Cardiac septum (tissue), 1 donor: Measurements from ENCODE around the gene APOL4. TPM values are rescaled to one million over a fixed set of nuclear protein-coding genes. Genes with fewer than 3 reads are reported as not detected.
"Not testable (repeated sequence)": the region's sequence is repeated elsewhere in the genome, so short reads cannot be mapped to it uniquely, and the experiment has no call there.

Experiments
- DNase-seq: peaks from one replicate; pipeline ENCODE4 v3.0.0-alpha.2; 2020; ENCODE audit warnings: low spot score
- intact Hi-C: fragments of 100-400 bp; cut with DNase I; formaldehyde crosslinking; loops from one replicate; pipeline ENCODE4 v1.14.0; 2022
- total RNA-seq: library from RNA; stranded (reverse); fragmentation: NEBNext Ultra II Directional; extraction: Animal tissue kit (Norgen Biotek cat#: 25700); gene quantifications from one replicate; pipeline ENCODE4 v1.2.1, GENCODE V29; 2021
- donor health status: DM: no; HTN: no; CAD: no.

APOL4 gene
- total RNA-seq, 1 donor from 2014 or later, result 6.1 TPM

DNA sequence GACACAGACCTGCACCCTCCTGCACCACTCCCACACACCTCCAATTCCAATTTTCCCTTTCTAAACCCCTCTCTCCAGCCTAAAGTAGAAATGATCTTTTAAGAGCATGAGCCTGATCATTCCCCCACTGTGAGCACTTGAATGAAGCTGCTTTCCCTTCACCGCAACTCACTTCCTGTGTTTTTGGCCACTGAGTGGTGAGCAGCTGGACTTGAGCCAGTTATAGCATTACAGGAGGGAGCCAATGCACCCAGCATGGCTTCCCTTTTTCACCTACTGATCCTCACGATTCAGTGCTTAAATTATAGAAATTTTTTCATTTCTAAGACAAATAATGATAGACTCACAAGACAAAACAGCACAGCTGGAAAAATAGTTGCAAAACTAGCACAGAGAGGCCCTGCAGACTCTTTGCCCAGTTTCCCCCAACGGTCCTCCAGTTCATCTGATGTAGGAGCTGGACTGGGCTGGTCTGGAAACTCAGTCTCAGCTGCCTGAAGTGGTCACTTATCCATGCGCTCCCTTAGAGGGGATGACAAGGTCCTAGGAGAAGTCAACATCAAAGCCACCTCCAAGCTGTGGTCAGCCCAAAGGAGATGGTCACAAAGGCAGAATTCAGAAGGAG is 9.7 kb upstream of the APOL4 start:
- intact Hi-C loops, result no loop called here
- no peak for DNase-seq

DNA sequence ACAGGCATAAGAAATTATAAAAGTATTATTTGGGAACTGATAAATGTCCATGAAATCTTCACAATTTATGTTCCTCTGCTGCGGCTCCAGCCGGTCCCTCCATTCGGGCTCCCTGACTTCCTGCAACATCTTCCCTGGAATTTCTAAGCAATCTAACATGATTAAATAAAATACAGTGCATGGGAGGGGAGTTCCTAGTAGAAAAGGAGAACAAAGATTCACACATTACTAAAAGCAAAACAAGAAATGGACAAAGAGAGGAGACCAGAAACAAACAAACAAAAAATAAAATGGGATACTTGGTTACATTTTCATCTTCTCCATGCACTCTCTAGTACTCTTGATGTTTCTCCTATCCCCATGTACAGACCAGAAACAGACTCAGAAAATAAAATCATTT is 8.6 kb upstream of the APOL4 start:
- no peak for DNase-seq
- intact Hi-C loops, result no loop called here

DNA sequence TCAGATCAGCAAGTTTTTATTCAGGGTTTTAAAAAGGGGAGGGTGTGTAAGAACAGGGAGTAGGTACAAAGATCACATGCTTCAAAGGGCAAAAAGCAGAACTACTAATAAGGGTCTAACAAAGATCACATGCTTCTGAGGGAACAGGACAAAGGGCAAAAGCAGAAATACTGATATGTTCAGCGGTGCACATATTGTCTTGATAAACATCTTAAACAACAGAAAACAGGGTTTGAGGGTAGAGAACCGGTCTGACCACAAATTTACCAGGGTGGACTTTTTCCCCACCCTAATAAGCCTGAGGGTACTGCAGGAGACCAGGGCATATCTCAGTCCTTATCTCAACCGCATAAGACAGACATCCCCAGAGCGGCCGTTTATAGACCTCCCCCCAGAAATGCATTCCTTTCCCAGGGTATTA is 7.9 kb upstream of the APOL4 start:
- DNase-seq, intact Hi-C loops: not testable (repeated sequence)

DNA sequence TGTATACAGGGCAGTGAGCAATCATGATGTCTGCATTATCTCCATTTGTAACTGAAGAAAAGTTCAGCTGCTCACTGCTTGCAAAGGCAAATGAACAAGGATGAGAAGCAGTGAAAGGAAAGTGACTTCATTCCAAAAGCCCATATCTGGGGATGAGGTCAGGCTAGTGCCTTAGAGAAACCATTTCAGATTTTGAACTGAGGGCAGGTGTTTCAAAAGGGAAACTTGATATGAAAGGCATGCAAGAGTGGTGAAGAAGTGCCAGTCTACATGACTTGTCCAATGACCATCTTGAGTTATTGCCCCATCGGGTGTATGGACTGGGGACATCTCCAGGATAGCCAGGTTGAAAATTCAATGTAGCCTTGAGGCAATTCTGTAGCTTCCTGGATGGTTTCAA is 7.3 kb upstream of the APOL4 start:
- intact Hi-C loops, result no loop called here
- DNase-seq, result no peak

DNA sequence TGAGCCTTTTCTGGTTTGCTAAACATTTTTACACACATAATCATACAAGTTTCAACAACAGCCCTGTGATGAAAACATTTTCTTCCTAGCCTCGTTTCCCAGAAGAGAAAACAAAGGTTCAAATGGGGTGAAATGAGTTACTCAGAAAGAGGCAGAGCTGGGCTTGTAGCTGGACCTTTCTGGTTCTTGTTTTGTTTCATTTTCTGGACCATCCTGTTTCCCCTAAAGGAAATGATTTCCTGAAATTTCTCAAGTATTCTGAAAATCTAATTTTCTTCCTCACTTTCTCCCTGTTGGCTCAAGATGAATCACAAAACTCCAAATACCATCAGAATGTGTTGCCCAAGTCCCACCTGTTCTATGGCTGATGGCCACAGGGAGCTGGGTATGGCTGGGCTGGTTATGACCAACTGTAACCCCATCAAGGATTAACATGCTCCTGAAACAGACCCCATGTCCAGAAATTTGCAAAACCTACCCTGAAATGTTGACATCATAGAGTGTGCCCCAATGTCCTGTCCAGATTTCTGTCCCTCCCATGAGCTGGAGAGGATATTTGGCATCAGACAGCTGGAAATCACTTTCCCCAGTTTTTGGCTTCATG is 6.7 kb upstream of the APOL4 start:
- DNase-seq, result no peak
- intact Hi-C loops, result no loop called here

DNA sequence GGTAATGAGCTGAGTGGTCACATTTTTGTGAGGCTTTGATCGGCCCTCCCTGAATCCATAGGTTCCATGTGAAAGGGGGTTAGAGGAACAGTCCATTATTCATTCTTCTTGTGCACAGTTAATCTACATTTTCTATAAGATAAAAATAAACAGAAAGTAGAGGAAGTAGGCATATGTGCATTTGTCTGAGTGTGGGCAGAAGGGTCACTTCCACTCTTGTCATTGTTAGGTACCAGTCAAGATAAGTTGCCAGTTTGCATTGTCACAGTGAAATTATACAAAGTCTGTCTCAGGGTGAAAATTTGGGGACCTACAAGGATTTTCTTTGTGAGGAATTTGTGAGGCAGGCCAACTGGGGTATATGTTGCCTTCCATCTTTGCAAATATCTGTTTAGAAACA is 4.6 kb upstream of the APOL4 start:
- intact Hi-C loops, result no loop called here
- DNase-seq, result no peak

DNA sequence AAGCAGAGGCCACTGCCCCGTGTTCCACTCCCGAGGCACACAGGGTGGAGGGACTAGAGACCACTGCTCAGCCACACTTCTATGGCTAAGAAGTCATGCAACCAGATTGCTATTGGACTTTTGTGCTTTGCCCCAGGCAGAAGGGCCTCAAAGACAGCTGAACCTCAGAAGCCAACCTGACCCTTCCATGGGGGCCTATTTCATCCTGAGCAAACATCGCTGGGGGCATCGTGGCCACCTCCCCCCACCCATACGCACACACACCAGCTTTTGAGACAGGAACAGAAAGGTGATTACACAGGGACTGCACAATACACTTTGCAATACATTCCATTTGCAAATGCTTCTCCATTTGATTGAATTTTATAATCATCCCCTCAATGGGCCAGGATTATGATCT is 4.0 kb upstream of the APOL4 start:
- DNase-seq, intact Hi-C loops: not testable (repeated sequence)

DNA sequence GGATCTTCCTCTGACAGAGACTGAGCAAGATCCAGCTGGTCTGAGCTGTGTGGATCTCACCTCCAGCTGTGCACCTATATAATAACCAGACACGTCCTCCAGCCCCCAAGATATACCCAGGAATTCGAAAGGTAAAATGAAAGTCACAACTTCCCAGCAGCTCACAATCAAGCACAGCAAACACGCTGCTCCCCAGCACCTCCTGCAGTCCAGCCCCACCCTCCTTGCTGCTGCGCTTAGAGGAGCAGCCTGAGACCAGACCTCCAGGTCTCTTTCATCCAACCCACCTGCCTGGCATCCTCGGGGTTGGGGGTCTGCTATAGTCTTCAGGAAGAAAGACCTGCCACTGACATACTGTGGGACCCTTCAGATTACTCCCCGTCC is 3.0 kb upstream of the APOL4 start:
- intact Hi-C loops, result loop anchor here (5.0 kb wide), 2 partner anchors 33 to 53 kb away; partner anchors contain the start of gene APOL2
- DNase-seq, result no peak

DNA sequence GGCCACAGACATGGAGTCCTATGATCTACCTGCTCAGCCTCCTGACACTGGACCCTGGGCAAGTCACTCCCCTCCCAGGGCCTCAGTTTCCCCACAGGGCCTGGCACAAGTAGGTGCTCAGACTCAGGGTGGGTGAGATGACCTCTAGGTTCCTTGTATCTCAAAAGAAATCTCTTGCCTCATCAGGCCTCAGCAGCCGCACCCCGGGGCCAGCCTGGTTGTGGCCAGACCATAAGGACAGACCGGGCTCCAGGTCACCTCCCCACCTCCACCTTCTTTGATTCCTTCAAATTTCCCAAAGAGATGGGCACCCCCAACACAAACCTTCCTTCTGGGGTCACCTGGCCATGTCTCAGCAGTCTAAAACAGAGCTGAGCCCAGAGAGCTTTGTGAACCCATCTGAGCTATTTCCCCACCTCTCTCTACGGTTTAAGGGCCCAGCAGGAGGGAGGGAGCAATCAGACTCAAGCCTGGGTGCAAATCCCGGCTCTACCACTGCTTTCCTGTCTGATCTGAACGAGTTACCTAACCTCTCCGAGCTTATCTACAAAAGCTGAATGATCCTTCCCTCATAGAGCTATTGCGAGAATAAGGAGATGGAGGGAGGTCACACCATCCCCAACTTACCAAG is 2.5 kb upstream of the APOL4 start:
- intact Hi-C loops, result loop anchor here (5.0 kb wide), 2 partner anchors 33 to 53 kb away; partner anchors contain the start of gene APOL2
- no peak for DNase-seq

DNA sequence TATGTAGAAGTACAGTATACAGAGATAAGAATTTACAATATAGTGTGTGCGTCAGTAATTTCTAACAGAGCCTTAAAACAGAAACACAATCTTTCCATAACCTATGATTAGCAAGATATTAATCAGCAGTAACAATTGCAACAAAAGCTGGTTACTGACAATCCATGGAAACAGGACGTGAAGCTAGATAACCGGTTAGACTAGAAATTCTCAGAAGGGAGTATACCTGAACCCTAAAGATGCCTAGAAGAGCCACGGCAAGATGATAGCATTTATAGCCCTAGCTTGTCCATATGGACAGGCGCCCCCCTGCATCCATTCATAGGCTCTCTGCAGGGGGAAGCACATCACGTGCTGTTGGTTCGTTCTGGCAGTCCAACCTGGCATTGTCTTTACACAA is 1.8 kb upstream of the APOL4 start:
- intact Hi-C loops, result loop anchor here (5.0 kb wide), 2 partner anchors 34 to 54 kb away; partner anchors contain the start of gene APOL2
- DNase-seq, result not testable (repeated sequence)

DNA sequence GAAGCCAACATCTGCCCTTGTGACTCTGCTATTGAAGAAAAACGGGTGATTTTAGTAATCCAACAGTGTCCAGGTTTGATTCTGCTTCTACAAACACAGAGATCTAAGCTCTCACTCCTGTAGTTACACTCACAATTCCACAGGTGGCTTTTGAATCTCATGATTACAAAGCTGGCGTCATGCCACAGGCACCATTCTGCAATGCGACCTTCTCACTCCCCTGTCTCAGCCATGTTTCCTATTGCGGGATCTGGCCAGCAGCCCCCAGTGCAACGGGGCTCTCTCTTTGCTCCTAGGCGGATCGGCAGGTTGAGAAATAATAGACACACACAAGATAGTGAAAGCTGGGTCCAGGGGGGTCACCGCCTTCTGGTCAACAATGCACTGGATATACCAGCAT is 1.3 kb upstream of the APOL4 start:
- intact Hi-C loops, result loop anchor here (5.0 kb wide), 2 partner anchors 34 to 54 kb away; partner anchors contain the start of gene APOL2
- not testable (repeated sequence) for DNase-seq

DNA sequence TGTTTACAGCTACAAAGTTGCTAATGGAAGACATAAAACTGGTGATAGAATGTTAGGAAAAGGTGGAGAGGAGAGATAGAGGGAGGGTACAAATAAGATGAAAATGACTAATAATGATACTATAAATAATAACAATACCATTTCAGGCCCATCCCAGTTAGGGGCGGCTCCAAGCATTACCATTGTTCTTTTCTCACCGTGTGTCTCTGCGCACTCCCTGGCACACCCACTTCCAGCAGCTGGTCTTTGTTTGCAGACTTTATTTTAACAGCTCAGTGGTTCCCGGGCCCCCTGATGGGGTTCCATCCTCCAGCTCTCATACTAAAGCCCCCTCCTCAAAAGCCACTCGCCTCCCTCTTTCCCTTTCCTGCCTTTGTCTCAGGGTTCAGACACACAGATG is 584 bp downstream of the APOL4 start:
- DNase-seq, result not testable (repeated sequence)
- intact Hi-C loops, result loop anchor here (5.0 kb wide), 2 partner anchors 36 to 56 kb away; partner anchors contain the start of gene APOL2

DNA sequence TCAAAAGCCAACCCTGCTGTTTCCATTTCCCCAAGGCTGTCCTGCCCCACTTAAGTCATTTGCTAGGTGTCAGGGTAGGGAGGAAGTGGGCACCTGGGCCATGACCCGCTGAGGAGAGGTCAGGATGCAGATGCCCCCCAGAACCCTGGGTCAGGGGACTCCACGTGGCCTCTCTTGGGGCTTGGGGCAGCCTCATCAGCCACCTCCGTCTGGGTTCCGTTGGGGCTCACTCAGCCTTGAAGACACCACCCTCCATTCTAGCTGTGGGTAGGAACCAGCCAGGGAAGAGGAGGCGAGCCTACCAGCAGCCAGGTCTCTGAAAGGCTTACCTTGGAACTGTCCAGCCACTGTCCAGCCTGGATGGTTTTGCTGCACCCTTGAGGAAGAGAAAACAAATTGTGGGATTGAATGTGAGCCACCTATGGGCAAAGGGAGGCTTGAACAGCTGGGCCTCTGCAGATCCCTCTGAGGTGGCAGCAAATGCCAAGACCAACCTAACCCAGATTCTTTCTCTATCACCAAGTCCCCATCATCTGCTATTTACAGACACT is 2.5 kb downstream of the APOL4 start:
- intact Hi-C loops, result loop anchor here (5.0 kb wide), 1 partner anchor 78 kb away; no protein-coding TSS in a partner anchor
- no peak for DNase-seq

DNA sequence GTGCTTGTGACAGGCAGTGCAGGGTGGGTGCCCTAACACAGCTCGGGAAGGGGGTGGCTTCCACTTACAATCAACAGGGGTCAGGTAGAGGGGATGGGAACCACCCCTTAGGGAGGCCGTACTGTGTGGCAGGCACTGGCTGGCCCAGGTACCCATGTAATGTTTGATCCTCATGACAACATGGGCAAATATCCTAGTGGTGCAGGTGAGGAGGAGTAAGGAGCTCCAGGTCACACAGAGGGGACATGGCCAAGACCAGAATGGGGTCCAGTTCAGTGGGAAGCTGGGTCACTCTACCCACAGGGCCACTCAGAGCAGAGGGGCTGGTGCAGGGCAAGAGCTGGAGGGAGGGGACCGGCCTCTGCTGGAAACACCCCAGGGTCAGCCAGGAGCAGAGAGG is 3.1 kb downstream of the APOL4 start:
- no peak for DNase-seq
- intact Hi-C loops, result loop anchor here (5.0 kb wide), 1 partner anchor 79 kb away; no protein-coding TSS in a partner anchor

DNA sequence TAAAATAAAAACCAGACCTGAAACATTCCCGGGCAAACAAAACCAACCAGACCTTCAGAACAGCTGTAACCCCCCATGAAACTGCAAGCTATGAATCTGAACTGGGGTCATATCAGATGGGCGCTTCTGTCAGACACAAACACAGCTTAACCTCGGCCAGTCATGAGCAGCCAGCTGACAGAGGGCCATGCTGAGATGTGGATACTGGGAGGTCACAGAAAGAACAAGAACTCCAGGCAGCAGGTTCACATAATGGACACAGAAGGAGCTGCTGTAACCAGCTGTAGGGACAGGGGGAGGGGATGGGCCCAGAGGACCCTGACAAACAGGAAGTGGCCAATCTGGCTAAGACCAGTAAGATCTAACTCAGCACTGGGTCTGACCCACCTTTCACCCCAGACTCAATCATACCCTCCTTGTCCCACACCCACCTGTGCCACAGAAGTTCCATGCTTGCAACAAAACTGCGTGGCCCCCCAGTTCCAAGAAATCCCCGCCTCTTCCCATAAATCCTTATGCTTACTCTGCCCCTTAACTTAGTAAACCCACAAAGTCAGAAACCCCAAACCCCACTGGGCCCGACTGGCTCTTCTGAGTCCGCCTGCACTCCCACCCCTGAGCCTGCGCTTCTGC is 4.0 kb downstream of the APOL4 start:
- intact Hi-C loops, result loop anchor here (5.0 kb wide), 1 partner anchor 80 kb away; no protein-coding TSS in a partner anchor
- DNase-seq, result no peak

DNA sequence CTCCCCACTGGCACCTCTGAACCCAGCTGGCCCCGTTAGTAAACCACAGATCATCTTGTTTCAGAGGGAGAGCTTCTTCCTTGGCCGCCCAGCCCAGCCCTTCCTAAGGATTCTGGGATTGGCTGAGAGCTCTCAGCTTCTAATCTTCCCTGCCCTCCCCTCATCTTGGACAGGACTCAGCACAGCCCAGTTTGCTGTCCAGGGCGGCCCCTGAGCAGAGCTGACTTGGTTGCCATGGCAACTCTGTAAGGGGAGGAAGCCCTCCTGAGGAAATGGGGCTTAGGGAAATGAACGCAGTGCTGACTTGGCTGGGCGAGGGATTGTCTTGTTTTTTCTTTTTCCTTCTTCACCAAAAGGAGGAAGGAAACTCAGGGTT is 4.6 kb downstream of the APOL4 start:
- no peak for DNase-seq
- intact Hi-C loops, result loop anchor here (5.0 kb wide), 1 partner anchor 80 kb away; no protein-coding TSS in a partner anchor

DNA sequence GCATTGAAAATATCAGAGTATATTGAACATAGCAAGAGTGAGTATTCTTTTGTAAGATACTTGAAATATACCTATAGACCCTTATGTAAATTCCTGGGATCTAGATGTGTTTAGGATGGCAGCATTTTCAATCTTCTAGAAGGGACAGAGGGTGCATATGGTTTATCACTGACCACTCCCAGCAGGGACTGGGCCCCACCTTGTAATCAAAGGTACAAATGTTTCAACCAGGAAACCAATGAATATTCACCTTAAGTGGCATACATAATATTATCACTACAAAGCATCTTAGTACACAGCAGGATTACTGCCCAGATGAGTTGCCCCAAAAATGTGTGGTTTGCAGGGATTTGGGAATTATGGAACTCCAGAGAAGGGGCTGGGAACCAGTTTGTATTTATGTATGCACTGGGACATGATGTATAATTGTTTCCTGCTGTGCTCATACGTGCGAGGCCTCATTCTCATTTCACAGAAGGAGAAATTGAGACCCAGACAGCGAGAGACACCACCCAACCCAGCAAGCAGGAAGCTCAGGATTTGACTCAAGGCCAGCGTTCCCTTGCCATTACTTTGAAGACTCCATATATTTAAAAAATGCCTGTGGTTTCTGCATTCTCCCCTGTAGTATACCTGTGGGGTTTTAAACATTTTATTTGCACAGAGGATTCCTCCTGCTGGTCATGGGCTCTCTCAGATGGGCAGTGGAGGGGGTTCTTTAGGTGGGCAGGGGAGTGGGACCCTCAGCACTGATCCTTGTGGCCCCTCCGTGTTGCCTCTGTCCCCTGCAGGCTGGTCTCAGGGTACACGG is 5.2 kb downstream of the APOL4 start:
- DNase-seq, result no peak
- intact Hi-C loops, result loop anchor here (5.0 kb wide), 1 partner anchor 81 kb away; no protein-coding TSS in a partner anchor

DNA sequence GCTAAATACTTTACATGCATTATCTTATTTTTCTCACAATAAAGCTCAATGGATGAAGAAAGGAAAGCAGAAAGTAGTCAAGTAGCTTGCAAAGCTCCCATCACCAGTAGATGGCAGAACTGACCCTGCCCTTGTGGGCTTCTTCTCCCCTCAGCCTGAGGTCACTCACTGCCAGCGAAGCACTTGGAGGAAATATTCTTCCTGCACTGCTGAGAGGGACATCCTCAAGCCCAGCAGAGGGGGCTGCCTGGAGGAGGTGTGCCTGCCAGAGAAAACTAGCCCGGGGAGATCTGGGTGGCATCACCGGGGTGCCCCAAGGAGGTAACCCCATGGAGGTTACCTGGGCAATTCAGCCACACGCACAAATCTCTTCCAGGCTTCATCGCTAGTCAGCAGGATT is 6.6 kb downstream of the APOL4 start:
- no peak for DNase-seq
- intact Hi-C loops, result loop anchor here (5.0 kb wide), 2 partner anchors 82 to 292 kb away; no protein-coding TSS in a partner anchor

DNA sequence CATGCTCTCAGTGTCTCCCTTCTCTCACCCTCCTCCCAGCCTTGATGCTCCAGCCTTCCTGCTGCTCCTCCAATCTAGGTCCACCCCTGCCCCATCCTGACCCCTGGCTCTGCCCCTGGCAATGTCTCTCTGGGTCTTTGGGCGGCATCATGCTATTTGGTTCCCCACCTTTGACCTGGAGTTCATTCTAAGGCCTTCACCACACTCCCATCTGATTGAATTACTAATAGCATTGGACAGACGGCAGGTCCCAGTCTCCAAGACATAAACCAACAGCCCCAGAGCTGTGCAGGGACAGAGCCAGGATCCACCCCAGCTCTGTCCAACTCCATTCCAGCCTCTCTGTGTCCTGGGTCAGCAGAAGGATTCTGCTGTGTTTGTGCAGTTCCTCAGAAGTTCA is 7.2 kb downstream of the APOL4 start:
- intact Hi-C loops, result loop anchor here (5.0 kb wide), 1 partner anchor 293 kb away; no protein-coding TSS in a partner anchor

More for the DNA sequence above, 7.2 kb downstream of the APOL4 start:
- DNase-seq, result no peak
